Measurements from ENCODE around the gene TMPRSS7.

TMPRSS7 gene

DNA sequence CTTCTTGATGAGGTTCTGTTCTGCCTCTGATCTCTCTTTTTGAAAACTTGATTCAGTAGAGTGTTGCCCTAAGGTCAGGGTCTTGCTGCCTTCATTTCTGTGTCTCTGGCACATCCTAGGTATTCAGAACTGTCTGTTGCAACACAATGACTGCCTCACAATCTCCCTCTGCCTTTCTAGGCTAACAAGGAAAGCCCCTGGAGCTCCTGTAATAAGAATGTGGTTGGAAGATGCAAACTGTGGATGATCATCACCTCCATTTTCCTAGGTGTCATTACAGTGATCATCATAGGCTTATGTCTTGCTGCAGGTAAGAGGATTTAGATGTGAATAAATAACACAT is 58.6 kb downstream of the TMPRSS7 start:
- Histone ChIP-seq H3K4me1 (ENCODE audit: control insufficient read depth in 1 of 2, insufficient read depth in 2 of 2, low read length in 2 of 2) (peaks cover 8 to 30% of the 10 kb centered on the region in 2 donors), H3K9ac (ENCODE audit: low read depth in 1 of 2, low read length in 2 of 2) (no peak overlapping the region), H3K4me3 (ENCODE audit: low read depth in 1 of 2, low read length in 2 of 2) (no peak overlapping the region), H3K27ac (ENCODE audit: low read depth, low read length) (no peak overlapping the region), H3K9me3 (ENCODE audit: control insufficient read depth in 1 of 2, low read length in 2 of 2) (no peaks in the 10 kb centered on the region), H3K36me3 (ENCODE audit: control insufficient read depth in 1 of 2, insufficient read depth in 2 of 2, low read length in 2 of 2) (no peaks in the 10 kb centered on the region), H3K27me3 (ENCODE audit: control insufficient read depth in 1 of 2, insufficient read depth in 2 of 2, low read length in 2 of 2) (no peaks in the 10 kb centered on the region)

GRCh38 chr3:112095731-112096130 is 61.2 kb downstream of the TMPRSS7 start:
- Histone ChIP-seq H3K36me3 (ENCODE audit: control insufficient read depth in 1 of 2, insufficient read depth in 2 of 2, low read length in 2 of 2) (no peaks in the 10 kb centered on the region), H3K4me3 (ENCODE audit: low read depth in 1 of 2, low read length in 2 of 2) (no peak overlapping the region), H3K27me3 (ENCODE audit: control insufficient read depth in 1 of 2, insufficient read depth in 2 of 2, low read length in 2 of 2) (no peaks in the 10 kb centered on the region), H3K4me1 (ENCODE audit: control insufficient read depth in 1 of 2, insufficient read depth in 2 of 2, low read length in 2 of 2) (peaks cover 5 to 26% of the 10 kb centered on the region in 2 donors), H3K9ac (ENCODE audit: low read depth in 1 of 2, low read length in 2 of 2) (no peak overlapping the region), H3K27ac (ENCODE audit: low read depth, low read length) (no peak overlapping the region), H3K9me3 (ENCODE audit: control insufficient read depth in 1 of 2, low read length in 2 of 2) (no peaks in the 10 kb centered on the region)

- H3K4me1 ChIP-seq (ENCODE audit: control insufficient read depth in 1 of 2, insufficient read depth in 2 of 2, low read length in 2 of 2): peaks cover 3 to 22% of the 10 kb centered on the region in 2 donors
- H3K27me3 ChIP-seq (ENCODE audit: control insufficient read depth in 1 of 2, insufficient read depth in 2 of 2, low read length in 2 of 2): no peaks in the 10 kb centered on the region
- H3K9me3 ChIP-seq (ENCODE audit: control insufficient read depth in 1 of 2, low read length in 2 of 2): no peaks in the 10 kb centered on the region
- no peak overlapping the region for H3K9ac ChIP-seq (ENCODE audit: low read depth in 1 of 2, low read length in 2 of 2)
- no peak overlapping the region for H3K27ac ChIP-seq (ENCODE audit: low read depth, low read length)
- no peak overlapping the region for H3K4me3 ChIP-seq (ENCODE audit: low read depth in 1 of 2, low read length in 2 of 2)
- H3K36me3 ChIP-seq (ENCODE audit: control insufficient read depth in 1 of 2, insufficient read depth in 2 of 2, low read length in 2 of 2): no peaks in the 10 kb centered on the region
Observed at GRCh38 chr3:112096176-112096575, 61.6 kb downstream of the TMPRSS7 start.

DNA sequence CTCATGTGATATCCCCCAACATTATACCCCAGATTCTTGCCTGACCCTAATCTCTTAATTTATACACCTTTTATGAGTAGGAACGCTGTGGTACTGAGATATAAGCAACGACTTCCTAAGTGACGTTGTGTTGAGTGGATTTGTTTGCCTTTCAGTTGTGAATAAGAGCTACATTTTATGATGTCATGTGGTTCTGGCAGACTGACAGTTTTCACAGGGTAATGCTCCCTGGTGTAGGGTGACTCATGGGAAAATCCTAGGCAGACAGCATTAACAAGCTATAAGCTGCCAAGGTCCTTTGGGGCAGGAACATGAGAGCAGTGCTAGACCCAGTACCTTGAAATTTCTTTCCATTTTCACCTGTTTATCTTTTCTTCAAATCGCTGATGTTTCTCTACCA is 62.8 kb downstream of the TMPRSS7 start:
- Histone ChIP-seq H3K36me3 (ENCODE audit: control insufficient read depth in 1 of 2, insufficient read depth in 2 of 2, low read length in 2 of 2) (no peaks in the 10 kb centered on the region), H3K27ac (ENCODE audit: low read depth, low read length) (no peak overlapping the region), H3K4me1 (ENCODE audit: control insufficient read depth in 1 of 2, insufficient read depth in 2 of 2, low read length in 2 of 2) (peaks cover 0 to 16% of the 10 kb centered on the region in 2 donors), H3K9ac (ENCODE audit: low read depth in 1 of 2, low read length in 2 of 2) (no peak overlapping the region), H3K4me3 (ENCODE audit: low read depth in 1 of 2, low read length in 2 of 2) (no peak overlapping the region), H3K9me3 (ENCODE audit: control insufficient read depth in 1 of 2, low read length in 2 of 2) (no peaks in the 10 kb centered on the region), H3K27me3 (ENCODE audit: control insufficient read depth in 1 of 2, insufficient read depth in 2 of 2, low read length in 2 of 2) (no peaks in the 10 kb centered on the region)

DNA sequence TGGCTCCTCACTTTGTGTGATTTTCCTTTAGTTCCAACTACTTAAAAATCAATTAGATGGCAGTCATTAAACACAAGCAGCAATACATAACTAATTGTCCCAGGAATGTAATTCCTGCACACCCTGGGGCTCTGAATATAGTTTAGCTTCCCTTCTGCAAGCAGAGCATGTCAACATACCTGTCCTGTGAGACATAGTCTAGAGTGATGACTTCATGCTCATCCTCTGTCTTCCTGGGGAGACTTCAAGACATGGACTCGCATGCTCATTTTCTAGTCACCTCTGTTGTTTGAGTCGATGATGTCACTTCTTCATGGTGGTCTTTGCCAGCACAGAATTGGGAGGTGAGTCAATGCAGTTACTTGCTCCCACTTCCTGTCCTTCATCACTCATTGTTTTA is 67.4 kb downstream of the TMPRSS7 start:
- Histone ChIP-seq H3K27me3 (ENCODE audit: control insufficient read depth in 1 of 2, insufficient read depth in 2 of 2, low read length in 2 of 2) (no peaks in the 10 kb centered on the region), H3K4me1 (ENCODE audit: control insufficient read depth in 1 of 2, insufficient read depth in 2 of 2, low read length in 2 of 2) (peaks cover 0 to 7% of the 10 kb centered on the region in 2 donors), H3K9me3 (ENCODE audit: control insufficient read depth in 1 of 2, low read length in 2 of 2) (no peaks in the 10 kb centered on the region), H3K36me3 (ENCODE audit: control insufficient read depth in 1 of 2, insufficient read depth in 2 of 2, low read length in 2 of 2) (peaks cover 0 to 3% of the 10 kb centered on the region in 2 donors), H3K27ac (ENCODE audit: low read depth, low read length) (no peak overlapping the region), H3K9ac (ENCODE audit: low read depth in 1 of 2, low read length in 2 of 2) (no peak overlapping the region), H3K4me3 (ENCODE audit: low read depth in 1 of 2, low read length in 2 of 2) (no peak overlapping the region)

DNA sequence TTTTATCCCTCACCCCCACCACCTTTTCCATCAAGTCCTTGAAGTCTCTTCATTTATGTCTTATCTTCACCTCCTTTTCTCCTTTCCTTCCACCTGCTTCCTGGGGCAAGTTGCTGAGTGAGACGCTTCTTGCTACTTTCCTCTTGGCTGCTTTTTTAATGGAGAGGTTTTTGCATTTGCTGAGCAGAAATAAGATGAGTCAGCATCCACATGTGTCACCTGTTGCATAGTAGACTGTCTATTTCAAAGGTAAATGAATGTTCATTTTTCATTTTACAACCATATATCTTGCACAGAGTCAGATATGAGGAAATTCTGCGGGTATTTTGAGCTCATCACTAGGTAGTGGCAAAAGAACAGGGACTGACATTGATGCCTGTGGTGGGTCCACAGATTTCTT is 70.2 kb downstream of the TMPRSS7 start:
- no peaks in the 10 kb centered on the region for H3K9me3 ChIP-seq (ENCODE audit: control insufficient read depth in 1 of 2, low read length in 2 of 2)
- H3K9ac ChIP-seq (ENCODE audit: low read depth in 1 of 2, low read length in 2 of 2): no peak overlapping the region
- H3K27ac ChIP-seq (ENCODE audit: low read depth, low read length): no peak overlapping the region
- peaks cover 0 to 3% of the 10 kb centered on the region in 2 donors for H3K36me3 ChIP-seq (ENCODE audit: control insufficient read depth in 1 of 2, insufficient read depth in 2 of 2, low read length in 2 of 2)
- H3K27me3 ChIP-seq (ENCODE audit: control insufficient read depth in 1 of 2, insufficient read depth in 2 of 2, low read length in 2 of 2): no peaks in the 10 kb centered on the region
- no peak overlapping the region for H3K4me3 ChIP-seq (ENCODE audit: low read depth in 1 of 2, low read length in 2 of 2)
- H3K4me1 ChIP-seq (ENCODE audit: control insufficient read depth in 1 of 2, insufficient read depth in 2 of 2, low read length in 2 of 2): no peaks in the 10 kb centered on the region

DNA sequence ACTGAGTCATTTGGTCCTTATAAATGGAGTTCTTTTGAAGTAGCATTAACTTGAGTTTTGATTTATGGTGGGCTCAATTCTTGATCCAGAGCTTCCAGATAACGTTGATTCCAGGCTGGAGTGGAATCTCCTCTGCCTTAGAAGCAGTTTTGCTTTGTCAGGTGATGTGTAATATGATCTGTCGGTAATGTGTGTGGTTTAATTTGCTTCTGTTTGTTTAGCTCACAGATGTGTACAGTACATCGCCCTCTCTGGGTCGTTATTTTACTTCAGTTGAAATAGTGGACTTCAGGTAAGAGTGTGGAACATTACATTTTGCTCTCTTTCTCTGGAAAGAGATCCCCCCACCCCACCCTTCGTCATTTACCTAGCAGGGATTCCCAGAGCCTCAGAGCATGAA is 74.8 kb downstream of the TMPRSS7 start:
- Histone ChIP-seq H3K4me3 (ENCODE audit: low read depth in 1 of 2, low read length in 2 of 2) (no peak overlapping the region), H3K4me1 (ENCODE audit: control insufficient read depth in 1 of 2, insufficient read depth in 2 of 2, low read length in 2 of 2) (no peaks in the 10 kb centered on the region), H3K9me3 (ENCODE audit: control insufficient read depth in 1 of 2, low read length in 2 of 2) (no peaks in the 10 kb centered on the region), H3K27me3 (ENCODE audit: control insufficient read depth in 1 of 2, insufficient read depth in 2 of 2, low read length in 2 of 2) (no peaks in the 10 kb centered on the region), H3K9ac (ENCODE audit: low read depth in 1 of 2, low read length in 2 of 2) (no peak overlapping the region), H3K36me3 (ENCODE audit: control insufficient read depth in 1 of 2, insufficient read depth in 2 of 2, low read length in 2 of 2) (peaks cover 0 to 2% of the 10 kb centered on the region in 2 donors), H3K27ac (ENCODE audit: low read depth, low read length) (no peak overlapping the region)

DNA sequence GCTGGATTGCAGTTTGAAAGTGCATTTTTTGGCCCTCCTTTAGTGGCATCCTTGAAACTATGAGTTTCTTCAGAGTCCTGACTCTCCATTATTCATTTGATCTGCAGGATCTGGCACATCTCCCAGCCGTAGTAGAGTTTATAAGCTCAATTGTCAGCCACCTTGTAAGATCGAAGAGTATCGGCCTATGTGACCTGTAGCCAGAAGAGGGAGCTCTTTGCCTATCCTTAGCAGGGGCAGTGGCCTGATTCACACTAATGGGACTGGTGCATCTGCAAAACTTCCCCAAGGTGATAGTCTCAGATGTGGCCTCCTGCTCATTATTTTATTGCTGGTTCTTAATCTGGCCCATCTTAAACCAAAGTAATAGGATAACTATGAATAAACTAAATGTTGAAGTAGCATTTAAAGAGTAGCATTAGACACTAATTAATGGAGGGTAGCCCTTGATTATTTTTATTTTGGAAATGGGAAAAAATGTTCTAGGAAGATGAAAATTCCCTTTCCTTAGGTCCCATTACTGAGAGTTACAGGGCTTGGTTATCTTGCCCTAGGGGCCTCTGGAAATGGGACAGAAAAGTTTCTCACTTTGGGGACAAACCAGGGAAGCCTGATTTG is 77.4 kb downstream of the TMPRSS7 start:
- Histone ChIP-seq H3K36me3 (ENCODE audit: control insufficient read depth in 1 of 2, insufficient read depth in 2 of 2, low read length in 2 of 2) (peaks cover 0 to 2% of the 10 kb centered on the region in 2 donors), H3K9ac (ENCODE audit: low read depth in 1 of 2, low read length in 2 of 2) (no peak overlapping the region), H3K4me3 (ENCODE audit: low read depth in 1 of 2, low read length in 2 of 2) (no peak overlapping the region), H3K9me3 (ENCODE audit: control insufficient read depth in 1 of 2, low read length in 2 of 2) (no peaks in the 10 kb centered on the region), H3K27me3 (ENCODE audit: control insufficient read depth in 1 of 2, insufficient read depth in 2 of 2, low read length in 2 of 2) (no peaks in the 10 kb centered on the region), H3K4me1 (ENCODE audit: control insufficient read depth in 1 of 2, insufficient read depth in 2 of 2, low read length in 2 of 2) (no peaks in the 10 kb centered on the region), H3K27ac (ENCODE audit: low read depth, low read length) (no peak overlapping the region)

- Histone ChIP-seq H3K36me3 (ENCODE audit: control insufficient read depth in 1 of 2, insufficient read depth in 2 of 2, low read length in 2 of 2) (peaks cover 2 to 5% of the 10 kb centered on the region in 2 donors), H3K4me3 (ENCODE audit: low read depth in 1 of 2, low read length in 2 of 2) (no peak overlapping the region), H3K4me1 (ENCODE audit: control insufficient read depth in 1 of 2, insufficient read depth in 2 of 2, low read length in 2 of 2) (peaks cover under 1 to 2% of the 10 kb centered on the region in 2 donors), H3K9me3 (ENCODE audit: control insufficient read depth in 1 of 2, low read length in 2 of 2) (no peaks in the 10 kb centered on the region), H3K9ac (ENCODE audit: low read depth in 1 of 2, low read length in 2 of 2) (no peak overlapping the region), H3K27ac (ENCODE audit: low read depth, low read length) (no peak overlapping the region), H3K27me3 (ENCODE audit: control insufficient read depth in 1 of 2, insufficient read depth in 2 of 2, low read length in 2 of 2) (no peaks in the 10 kb centered on the region)
Observed at GRCh38 chr3:112114576-112115160, 80.1 kb downstream of the TMPRSS7 start.

GRCh38 chr3:112115161-112115739 is 80.7 kb downstream of the TMPRSS7 start:
- H3K4me3 ChIP-seq (ENCODE audit: low read depth in 1 of 2, low read length in 2 of 2): no peak overlapping the region
- H3K4me1 ChIP-seq (ENCODE audit: control insufficient read depth in 1 of 2, insufficient read depth in 2 of 2, low read length in 2 of 2): peaks cover 2 to 6% of the 10 kb centered on the region in 2 donors
- H3K27ac ChIP-seq (ENCODE audit: low read depth, low read length): no peak overlapping the region
- H3K9me3 ChIP-seq (ENCODE audit: control insufficient read depth in 1 of 2, low read length in 2 of 2): no peaks in the 10 kb centered on the region
- no peaks in the 10 kb centered on the region for H3K27me3 ChIP-seq (ENCODE audit: control insufficient read depth in 1 of 2, insufficient read depth in 2 of 2, low read length in 2 of 2)
- peaks cover 2 to 5% of the 10 kb centered on the region in 2 donors for H3K36me3 ChIP-seq (ENCODE audit: control insufficient read depth in 1 of 2, insufficient read depth in 2 of 2, low read length in 2 of 2)
- H3K9ac ChIP-seq (ENCODE audit: low read depth in 1 of 2, low read length in 2 of 2): no peak overlapping the region
